Calu3 (cell line): Measurements from ENCODE around the gene RUSC2. TPM values are rescaled to one million over a fixed set of nuclear protein-coding genes. Genes with fewer than 3 reads are reported as not detected.

Experiments
- BruUV-seq: library from RNA; stranded (reverse); fragments of 400-500 nt; replicated peaks from 2 replicates; lab custom pipeline; 2021; lab: Mats Ljungman, UMichigan
- CTCF ChIA-PET: fragments of 300-600 bp; sonication (Branson Sonifier 250); formaldehyde crosslinking; loops from one replicate; lab custom pipeline; 2022; ENCODE audit warnings: antibody characterized with exemption; lab: Charles Lee
- DNase-seq: peaks from one replicate; pipeline ENCODE4 v3.0.0; 2022
- H3K27ac Mint-ChIP-seq: one replicate; pipeline ENCODE4 v1.8.0; 2022; ENCODE audit warnings: mixed read lengths; ENCODE audit not compliant: unreplicated experiment
- H3K27me3 Mint-ChIP-seq: one replicate; pipeline ENCODE4 v1.8.0; 2022; ENCODE audit warnings: mixed read lengths; ENCODE audit not compliant: unreplicated experiment
- H3K36me3 Mint-ChIP-seq: one replicate; pipeline ENCODE4 v1.8.0; 2022; ENCODE audit warnings: mild to moderate bottlenecking, moderate library complexity, mixed read lengths; ENCODE audit not compliant: insufficient read depth, unreplicated experiment
- H3K4me1 Mint-ChIP-seq: one replicate; pipeline ENCODE4 v1.8.0; 2022; ENCODE audit warnings: mild to moderate bottlenecking, low read depth, mixed read lengths; ENCODE audit not compliant: unreplicated experiment
- H3K4me3 Mint-ChIP-seq: one replicate; pipeline ENCODE4 v1.8.0; 2022; ENCODE audit warnings: mild to moderate bottlenecking, low read depth, moderate library complexity, mixed read lengths; ENCODE audit not compliant: unreplicated experiment
- H3K9me3 Mint-ChIP-seq: one replicate; pipeline ENCODE4 v1.8.0; 2022; ENCODE audit warnings: low read depth, mixed read lengths; ENCODE audit not compliant: unreplicated experiment
- CTCF ChIP-seq: fragments of 200-600 bp; IDR thresholded peaks from one replicate; pipeline ENCODE4 v1.8.0; 2022; ENCODE audit warnings: antibody characterized with exemption; ENCODE audit not compliant: unreplicated experiment
- intact Hi-C: fragments of 100-400 bp; cut with micrococcal nuclease; formaldehyde crosslinking; loops from one replicate; pipeline ENCODE4 v1.10.0; 2022; ENCODE audit not compliant: unreplicated experiment
- total RNA-seq: library from RNA; stranded (reverse); gene quantifications from 2 replicates; pipeline ENCODE4 v1.2.3, GENCODE V29; 2022

RUSC2 gene
- total RNA-seq, 1 experiment from 2014 or later, result 10.5 TPM

- BruUV-seq, result no TSS peak
- peak; percentile 49 for TF ChIP-seq CTCF
- peak; percentile 64 for DNase-seq
- no peak overlapping the region for H3K27ac Mint-ChIP-seq
- intact Hi-C loops, result loop anchor here (1.0 kb wide), 1 partner anchor 73 kb away; no protein-coding TSS in a partner anchor
- H3K9me3 Mint-ChIP-seq, result no peaks in the 10 kb centered on the region
- CTCF ChIA-PET, result interaction anchor here (1.0 to 1.2 kb wide), 2 partner anchors 30 to 72 kb away, joined by 3 to 5 read pairs; no protein-coding TSS in a partner anchor
- H3K27me3 Mint-ChIP-seq, result no peaks in the 10 kb centered on the region
- H3K4me3 Mint-ChIP-seq, result no peak overlapping the region
- H3K36me3 Mint-ChIP-seq, result no peaks in the 10 kb centered on the region
- peaks cover 9% of the 10 kb centered on the region for H3K4me1 Mint-ChIP-seq
Measured at GRCh38 chr9:35481347-35481975, 8.4 kb upstream of the RUSC2 start.

GRCh38 chr9:35482071-35482470 lies 7.8 kb upstream of the RUSC2 start:
- intact Hi-C loops, result no loop called here
- H3K27me3 Mint-ChIP-seq, result no peaks in the 10 kb centered on the region
- peaks cover 3% of the 10 kb centered on the region for H3K4me1 Mint-ChIP-seq
- H3K27ac Mint-ChIP-seq, result no peak overlapping the region
- no peaks in the 10 kb centered on the region for H3K36me3 Mint-ChIP-seq
- TF ChIP-seq CTCF, result no peak
- no TSS peak for BruUV-seq
- CTCF ChIA-PET, result no interaction called here
- no peak overlapping the region for H3K4me3 Mint-ChIP-seq
- H3K9me3 Mint-ChIP-seq, result no peaks in the 10 kb centered on the region
- DNase-seq, result no peak

DNA sequence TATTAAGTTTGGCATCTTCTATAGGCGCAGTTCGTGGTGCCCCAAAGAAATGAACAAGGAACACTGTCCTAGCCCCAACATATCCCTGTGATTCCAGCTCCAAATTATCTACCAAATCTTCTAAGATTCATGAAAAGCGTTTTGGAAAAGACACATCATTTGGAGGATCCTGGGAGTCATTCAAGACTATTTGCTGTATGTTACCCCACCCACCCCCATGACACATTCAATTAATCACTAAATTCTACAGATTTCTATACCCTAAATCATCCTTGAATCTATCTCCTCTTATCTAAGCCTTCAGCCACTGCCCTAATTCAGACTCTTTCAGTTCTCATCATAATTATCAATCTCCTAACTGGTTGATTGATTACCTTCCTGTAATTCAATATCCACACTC lies 5.5 kb upstream of the RUSC2 start:
- no peak for DNase-seq
- H3K4me3 Mint-ChIP-seq, result no peak overlapping the region
- H3K27me3 Mint-ChIP-seq, result no peaks in the 10 kb centered on the region
- no peaks in the 10 kb centered on the region for H3K9me3 Mint-ChIP-seq
- no peak overlapping the region for H3K27ac Mint-ChIP-seq
- peaks cover 8% of the 10 kb centered on the region for H3K4me1 Mint-ChIP-seq
- intact Hi-C loops, result no loop called here
- CTCF ChIA-PET, result interaction anchor here (0.7 kb wide), 1 partner anchor 129 kb away, joined by 3 read pairs; no protein-coding TSS in a partner anchor
- no peak for TF ChIP-seq CTCF
- H3K36me3 Mint-ChIP-seq, result peaks cover under 1% of the 10 kb centered on the region
- no TSS peak for BruUV-seq

GRCh38 chr9:35487081-35487480 lies 2.8 kb upstream of the RUSC2 start:
- H3K4me1 Mint-ChIP-seq, result peaks cover 27% of the 10 kb centered on the region
- H3K9me3 Mint-ChIP-seq, result no peaks in the 10 kb centered on the region
- TF ChIP-seq CTCF, result no peak
- H3K27ac Mint-ChIP-seq, result no peak overlapping the region
- no TSS peak for BruUV-seq
- no peak for DNase-seq
- intact Hi-C loops, result no loop called here
- no peaks in the 10 kb centered on the region for H3K27me3 Mint-ChIP-seq
- H3K4me3 Mint-ChIP-seq, result no peak overlapping the region
- peaks cover 18% of the 10 kb centered on the region for H3K36me3 Mint-ChIP-seq
- CTCF ChIA-PET, result no interaction called here
